Activated naive CD4-positive, alpha-beta T cell treated with anti-CD3 and anti-CD28 coated beads for 36 hours (primary cell): ENCODE measurements around the gene TADA1. TPM values are rescaled to one million over a fixed set of nuclear protein-coding genes. Genes with fewer than 3 reads are reported as not detected.
"Not testable (repeated sequence)": the region's sequence is repeated elsewhere in the genome, so short reads cannot be mapped to it uniquely, and the experiment has no call there.

Experiments used
- CTCF ChIA-PET: fragments of 350-600 bp; sonication (Branson Sonifier 250); formaldehyde crosslinking; loops from one replicate; lab custom pipeline; 2021; ENCODE audit warnings: antibody characterized with exemption; lab: Charles Lee
- DNase-seq: peaks from one replicate; pipeline ENCODE4 v3.0.0-alpha.2; 2020
- H3K27ac Mint-ChIP-seq: one replicate; pipeline ENCODE4 v1.8.0; 2021; ENCODE audit warnings: mild to moderate bottlenecking, mixed read lengths
- H3K27me3 Mint-ChIP-seq: one replicate; pipeline ENCODE4 v1.8.0; 2021; ENCODE audit warnings: low read depth, mixed read lengths
- H3K36me3 Mint-ChIP-seq: one replicate; pipeline ENCODE4 v1.8.0; 2021; ENCODE audit warnings: low read depth, mixed read lengths
- H3K4me1 Mint-ChIP-seq: one replicate; pipeline ENCODE4 v1.8.0; 2021; ENCODE audit warnings: low read depth, mixed read lengths
- H3K4me3 Mint-ChIP-seq: one replicate; pipeline ENCODE4 v1.8.0; 2021; ENCODE audit warnings: mild to moderate bottlenecking, moderate library complexity, mixed read lengths
- H3K9me3 Mint-ChIP-seq: one replicate; pipeline ENCODE4 v1.8.0; 2021; ENCODE audit warnings: mixed read lengths
- intact Hi-C: fragments of 100-400 bp; cut with micrococcal nuclease; formaldehyde crosslinking; loops from one replicate; pipeline ENCODE4 v1.15.1; 2023
- total RNA-seq, 2 experiments: library from RNA; stranded (reverse); gene quantifications; one replicate each; pipeline ENCODE4 v1.2.3, GENCODE V29; 2021

Gene TADA1
- total RNA-seq, 2 experiments from 2014 or later = 19.6 to 19.9 TPM

DNA sequence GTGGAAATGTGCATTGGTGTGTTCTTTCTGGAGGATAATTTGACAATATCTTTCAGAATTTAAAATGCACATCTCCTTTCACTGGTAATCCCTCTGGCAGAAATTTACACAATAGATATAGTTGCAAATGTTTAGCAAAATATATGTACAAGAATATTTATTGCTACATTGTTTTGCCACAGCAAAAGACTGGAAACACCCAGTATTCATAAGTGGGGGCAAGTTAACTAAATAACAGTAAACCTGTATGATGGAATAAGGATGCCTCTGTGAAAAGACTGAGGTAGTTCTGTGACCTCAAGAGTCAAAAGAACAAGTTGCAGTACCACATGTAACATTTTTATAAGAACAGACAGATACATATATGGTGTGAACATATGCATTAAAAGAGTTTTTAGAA, 13.7 kb upstream of the TADA1 start:
- no peaks in the 10 kb centered on the region for H3K9me3 Mint-ChIP-seq
- peaks cover 7% of the 10 kb centered on the region for H3K27me3 Mint-ChIP-seq
- no peaks in the 10 kb centered on the region for H3K36me3 Mint-ChIP-seq
- DNase-seq = no peak
- CTCF ChIA-PET = no interaction called here
- H3K4me3 Mint-ChIP-seq = no peak overlapping the region
- no peak overlapping the region for H3K27ac Mint-ChIP-seq
- no peaks in the 10 kb centered on the region for H3K4me1 Mint-ChIP-seq
- intact Hi-C loops = no loop called here

DNA sequence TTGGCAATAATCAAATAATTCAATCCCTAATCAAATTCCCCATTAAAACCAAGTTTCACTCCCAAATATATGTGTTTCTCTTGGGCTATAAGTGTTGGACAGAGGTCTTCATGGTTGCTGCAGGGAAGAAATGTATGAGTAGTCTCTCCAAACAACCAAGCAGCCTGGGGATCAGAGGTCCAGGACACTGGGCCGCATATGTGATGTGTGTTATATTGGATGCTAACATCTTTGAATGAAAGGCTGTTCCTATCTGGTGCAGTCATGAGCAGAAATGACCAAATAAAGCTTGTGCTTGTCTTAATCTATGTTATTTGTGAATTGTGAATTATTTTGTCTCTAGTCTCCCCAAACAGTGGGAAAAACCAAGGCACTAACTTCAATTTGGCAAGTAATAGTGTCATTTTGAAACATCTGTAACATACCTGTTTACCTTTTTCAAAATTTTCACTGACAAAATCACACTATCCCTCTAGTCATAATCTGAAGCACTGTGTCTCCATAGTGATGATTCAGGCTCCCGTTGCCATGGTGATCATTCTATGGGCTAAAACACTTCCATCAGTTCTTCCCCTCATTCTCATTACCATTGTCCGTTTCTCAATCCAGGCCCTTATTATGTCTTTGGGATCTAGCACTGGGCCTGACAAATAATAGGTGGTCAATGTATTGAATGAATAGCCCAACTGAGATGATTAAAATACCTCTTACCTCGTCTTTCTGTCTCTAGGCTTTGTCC, 12.5 kb upstream of the TADA1 start:
- Mint-ChIP-seq H3K4me3 (no peak overlapping the region), H3K27me3 (peaks cover 18% of the 10 kb centered on the region), H3K4me1 (peaks cover 3% of the 10 kb centered on the region), H3K9me3 (no peaks in the 10 kb centered on the region), H3K27ac (no peak overlapping the region), H3K36me3 (no peaks in the 10 kb centered on the region)
- CTCF ChIA-PET = no interaction called here
- intact Hi-C loops = no loop called here
- no peak for DNase-seq

DNA sequence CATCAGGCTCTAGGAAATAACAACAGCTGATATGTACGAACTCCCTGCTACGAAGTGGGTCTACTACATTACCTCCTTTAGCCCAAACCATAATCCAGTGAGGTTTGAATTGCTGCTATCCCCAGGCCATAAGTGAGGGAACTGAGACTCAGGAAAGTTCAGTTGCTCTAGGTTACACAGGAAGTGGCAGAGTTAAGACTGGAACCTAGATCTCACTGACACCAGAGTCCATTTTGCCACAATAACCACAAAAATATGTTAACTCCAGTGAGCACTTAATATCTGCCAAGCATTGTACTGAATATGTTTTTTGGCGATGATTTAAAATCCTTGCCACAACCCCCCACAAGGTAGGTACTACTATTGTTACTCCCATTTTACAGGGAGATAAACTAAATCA, 8.9 kb upstream of the TADA1 start:
- H3K4me1 Mint-ChIP-seq = peaks cover 3% of the 10 kb centered on the region
- no peaks in the 10 kb centered on the region for H3K36me3 Mint-ChIP-seq
- CTCF ChIA-PET = interaction anchor here (0.7 to 7.3 kb wide), 4 partner anchors 15 to 175 kb away, joined by 3 to 84 read pairs (median 20); no protein-coding TSS in a partner anchor
- no peak overlapping the region for H3K4me3 Mint-ChIP-seq
- H3K27me3 Mint-ChIP-seq = peaks cover 21% of the 10 kb centered on the region
- H3K27ac Mint-ChIP-seq = no peak overlapping the region
- H3K9me3 Mint-ChIP-seq = no peaks in the 10 kb centered on the region
- no peak for DNase-seq
- intact Hi-C loops = loop anchor here (1.0 kb wide), 2 partner anchors 25 to 172 kb away; no protein-coding TSS in a partner anchor

DNA sequence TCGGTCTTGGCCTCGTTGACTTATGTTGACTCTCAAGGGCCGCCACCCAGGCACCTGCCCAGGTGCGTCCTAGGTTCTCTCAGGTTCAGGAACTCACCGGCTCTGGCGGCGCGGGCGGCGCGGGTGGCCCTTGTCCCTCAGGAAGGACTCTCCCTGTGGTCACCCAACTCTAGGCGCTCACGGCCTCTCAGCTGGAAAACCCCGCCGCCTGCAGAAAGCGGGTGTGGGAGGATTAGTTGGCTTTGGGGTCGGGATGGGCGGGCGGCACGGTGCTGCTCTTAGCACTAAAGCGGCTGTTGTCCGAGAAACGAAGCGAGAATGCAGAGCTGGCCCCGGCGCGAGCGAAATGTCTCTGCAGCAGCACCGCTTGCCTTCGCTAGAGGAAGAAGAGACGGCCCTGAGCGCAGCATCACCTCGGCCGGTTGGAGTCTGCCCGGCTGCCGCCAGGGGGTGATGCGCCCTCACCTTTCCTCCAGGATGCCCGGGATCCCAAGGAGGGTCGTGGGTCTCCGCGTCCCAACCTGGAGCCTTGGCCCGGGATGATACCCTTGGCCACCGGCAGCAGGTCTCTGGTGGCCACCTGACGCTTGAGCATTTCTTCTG, 8.1 kb upstream of the TADA1 start:
- intact Hi-C loops = loop anchor here (1.0 kb wide), 2 partner anchors 26 to 173 kb away; no protein-coding TSS in a partner anchor
- peak; percentile 58 for DNase-seq
- Mint-ChIP-seq H3K27me3 (peaks cover 21% of the 10 kb centered on the region), H3K4me3 (no peak overlapping the region), H3K4me1 (peaks cover 3% of the 10 kb centered on the region), H3K9me3 (no peaks in the 10 kb centered on the region), H3K27ac (no peak overlapping the region), H3K36me3 (no peaks in the 10 kb centered on the region)
- CTCF ChIA-PET = interaction anchor here (0.7 to 7.3 kb wide), 4 partner anchors 16 to 176 kb away, joined by 3 to 84 read pairs (median 20); no protein-coding TSS in a partner anchor

DNA sequence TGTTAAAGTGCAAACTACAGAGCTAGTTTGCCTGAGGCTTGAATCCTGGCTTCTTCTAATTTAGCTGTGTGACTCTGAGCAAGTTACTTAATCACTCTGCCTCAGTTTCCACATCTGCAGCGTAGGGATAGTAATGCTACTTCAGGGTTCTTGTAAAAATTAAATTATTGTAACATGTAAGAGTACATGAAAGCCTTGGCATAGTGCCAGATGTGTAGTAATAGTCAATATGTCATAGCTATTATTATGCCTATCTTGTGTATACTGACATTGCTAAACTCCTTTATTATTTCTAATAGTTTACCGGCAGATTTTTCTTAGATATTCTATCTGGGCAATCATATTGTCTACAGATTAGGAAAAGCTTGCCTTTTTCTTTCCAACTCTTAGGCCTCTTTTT, 6.8 kb upstream of the TADA1 start:
- CTCF ChIA-PET = interaction anchor here (0.6 to 7.3 kb wide), 4 partner anchors 18 to 338 kb away, joined by 3 to 84 read pairs (median 20); no protein-coding TSS in a partner anchor
- no peak for DNase-seq
- Mint-ChIP-seq H3K4me3 (no peak overlapping the region), H3K27me3 (peaks cover 21% of the 10 kb centered on the region), H3K9me3 (no peaks in the 10 kb centered on the region), H3K4me1 (peaks cover 3% of the 10 kb centered on the region), H3K36me3 (no peaks in the 10 kb centered on the region), H3K27ac (no peak overlapping the region)
- intact Hi-C loops = no loop called here

DNA sequence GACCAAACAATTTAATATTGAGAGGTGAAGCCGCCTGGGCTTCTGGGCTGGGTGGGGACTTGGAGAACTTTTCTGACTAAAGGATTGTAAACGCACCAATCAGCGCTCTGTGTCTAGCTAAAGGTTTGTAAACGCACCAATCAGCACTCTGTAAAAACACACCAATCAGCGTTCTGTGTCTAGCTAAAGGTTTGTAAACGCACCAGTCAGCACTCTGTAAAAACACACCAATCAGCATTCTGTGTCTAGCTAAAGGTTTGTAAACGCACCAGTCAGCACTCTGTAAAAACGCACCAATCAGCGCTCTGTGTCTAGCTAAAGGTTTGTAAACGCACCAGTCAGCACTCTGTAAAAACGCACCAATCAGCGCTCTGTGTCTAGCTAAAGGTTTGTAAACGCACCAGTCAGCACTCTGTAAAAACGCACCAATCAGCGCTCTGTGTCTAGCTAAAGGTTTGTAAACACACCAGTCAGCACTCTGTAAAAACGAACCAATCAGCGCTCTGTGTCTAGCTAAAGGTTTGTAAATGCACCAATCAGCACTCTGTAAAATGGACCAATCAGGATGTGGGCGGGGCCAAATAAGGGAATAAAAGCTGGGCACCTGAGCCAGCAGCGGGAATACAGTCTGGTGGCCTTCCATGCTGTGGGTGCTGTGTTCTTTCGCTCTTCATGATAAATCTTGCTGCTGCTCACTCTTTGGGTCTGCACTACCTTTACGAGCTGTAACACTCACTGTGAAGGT, 2.3 kb upstream of the TADA1 start:
- H3K9me3 Mint-ChIP-seq, H3K27me3 Mint-ChIP-seq, H3K4me3 Mint-ChIP-seq, H3K36me3 Mint-ChIP-seq, DNase-seq, H3K27ac Mint-ChIP-seq: not testable (repeated sequence)
- CTCF ChIA-PET = interaction anchor here (1.1 to 3.5 kb wide), 3 partner anchors 32 to 655 kb away, joined by 3 to 21 read pairs (median 10); no protein-coding TSS in a partner anchor
- intact Hi-C loops = loop anchor here (10.0 kb wide), 3 partner anchors 636 to 1184 kb away; partner anchors contain the start of genes ALDH9A1 and CD247
- peaks cover 21% of the 10 kb centered on the region for H3K4me1 Mint-ChIP-seq

DNA sequence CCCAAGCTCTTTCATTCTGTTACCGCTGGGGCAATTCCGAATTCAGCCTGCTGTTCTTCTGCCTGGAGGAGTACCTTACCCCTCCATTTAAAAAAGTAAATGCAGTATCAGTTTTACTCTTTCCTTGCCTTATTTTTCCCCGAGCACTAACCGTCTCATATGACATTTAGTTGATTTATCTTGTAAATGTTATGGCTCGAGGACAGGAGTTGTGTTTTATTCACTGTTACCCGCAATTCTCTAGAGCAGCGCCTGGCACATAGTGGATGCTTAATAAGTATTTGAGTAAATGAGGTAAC, 425 bp upstream of the TADA1 start:
- H3K4me1 Mint-ChIP-seq = peaks cover 33% of the 10 kb centered on the region
- H3K36me3 Mint-ChIP-seq = peaks cover 8% of the 10 kb centered on the region
- H3K9me3 Mint-ChIP-seq = no peaks in the 10 kb centered on the region
- H3K27ac Mint-ChIP-seq = peak overlapping the region; percentile 97
- intact Hi-C loops = loop anchor here (1.0 to 10.0 kb wide), 11 partner anchors 34 to 1182 kb away; partner anchors contain the start of genes ALDH9A1, CD247, CREG1 and ILDR2
- DNase-seq = no peak
- CTCF ChIA-PET = interaction anchor here (1.2 to 3.5 kb wide), 2 partner anchors 183 to 190 kb away, joined by 3 to 21 read pairs; no protein-coding TSS in a partner anchor
- no peaks in the 10 kb centered on the region for H3K27me3 Mint-ChIP-seq
- H3K4me3 Mint-ChIP-seq = peak overlapping the region; percentile 99

DNA sequence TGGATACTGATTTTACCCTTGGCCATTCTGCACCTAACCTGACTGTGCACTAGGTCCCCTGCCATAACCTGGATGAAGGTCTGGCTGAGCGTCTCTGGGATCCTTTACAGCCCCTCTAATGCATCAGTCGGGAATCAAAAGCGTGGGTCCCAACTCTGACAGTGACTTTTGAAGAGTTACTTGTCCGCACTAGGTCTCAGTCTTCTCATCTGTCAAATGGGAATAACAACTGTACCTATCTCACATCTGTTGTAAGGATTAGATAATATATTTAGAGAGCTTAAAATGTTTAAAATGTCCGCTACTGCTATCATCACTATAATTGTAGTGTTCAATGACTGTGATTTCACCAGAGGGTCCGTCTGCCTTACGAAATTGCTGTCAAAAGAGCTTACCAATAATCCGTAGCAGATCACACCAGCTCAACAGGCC, 746 bp downstream of the TADA1 start:
- Mint-ChIP-seq H3K9me3 (no peaks in the 10 kb centered on the region), H3K4me1 (peaks cover 42% of the 10 kb centered on the region)

DNA sequence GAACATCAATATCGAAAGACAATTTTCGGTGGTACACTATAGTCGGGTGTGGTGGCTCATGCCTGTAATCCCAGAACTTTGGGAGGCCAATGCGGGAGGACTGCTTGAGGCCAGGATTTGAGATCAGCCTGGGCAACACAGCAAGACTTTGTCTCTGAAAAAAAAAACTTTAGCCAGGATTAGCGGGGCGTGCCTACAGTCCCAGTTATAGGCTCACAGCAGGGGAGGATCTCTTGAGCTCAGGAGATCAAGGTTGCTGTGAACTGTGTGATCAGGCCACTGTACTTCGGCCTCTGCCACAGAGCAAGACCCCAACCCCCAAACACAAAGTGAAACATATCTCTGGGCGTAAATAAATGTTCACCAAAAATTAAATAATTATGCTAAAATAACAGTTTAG, 1.6 kb downstream of the TADA1 start:
- no peak for DNase-seq
- H3K4me1 Mint-ChIP-seq = peaks cover 50% of the 10 kb centered on the region
- H3K27ac Mint-ChIP-seq = no peak overlapping the region
- H3K9me3 Mint-ChIP-seq = no peaks in the 10 kb centered on the region
- intact Hi-C loops = loop anchor here (10.0 kb wide), 3 partner anchors 640 to 1180 kb away; partner anchors contain the start of genes ALDH9A1 and CD247
- peak overlapping the region; percentile 32 for H3K4me3 Mint-ChIP-seq
- H3K27me3 Mint-ChIP-seq = no peaks in the 10 kb centered on the region
- CTCF ChIA-PET = no interaction called here
- peaks cover 8% of the 10 kb centered on the region for H3K36me3 Mint-ChIP-seq

More for the DNA sequence above, 746 bp downstream of the TADA1 start:
- no peaks in the 10 kb centered on the region for H3K27me3 Mint-ChIP-seq
- peak overlapping the region; percentile 99 for H3K4me3 Mint-ChIP-seq
- intact Hi-C loops = loop anchor here (10.0 kb wide), 3 partner anchors 639 to 1181 kb away; partner anchors contain the start of genes ALDH9A1 and CD247
- CTCF ChIA-PET = interaction anchor here (1.0 to 3.5 kb wide), 2 partner anchors 10 to 185 kb away, joined by 3 to 21 read pairs; no protein-coding TSS in a partner anchor
- no peak for DNase-seq
- peaks cover 8% of the 10 kb centered on the region for H3K36me3 Mint-ChIP-seq
- H3K27ac Mint-ChIP-seq = peak overlapping the region; percentile 74

DNA sequence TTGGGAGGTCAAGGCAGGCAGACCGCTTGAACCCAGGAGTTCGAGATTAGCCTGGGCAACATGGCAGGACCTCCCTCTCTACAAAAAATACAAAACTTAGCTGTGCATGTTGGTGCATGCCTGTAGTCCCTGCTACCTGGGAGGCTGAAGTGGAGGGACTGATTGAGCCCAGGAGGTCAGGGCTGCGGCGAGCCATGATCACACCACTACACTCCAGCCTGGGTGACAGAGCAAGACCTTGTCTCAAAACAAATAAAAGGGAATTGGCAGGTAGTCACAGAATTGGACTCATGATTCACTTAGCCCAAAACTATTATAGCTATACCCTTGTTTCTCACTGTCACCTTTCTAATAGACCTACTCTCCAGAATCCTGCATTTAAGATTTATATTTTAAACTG, 5.5 kb downstream of the TADA1 start:
- H3K36me3 Mint-ChIP-seq = peaks cover 18% of the 10 kb centered on the region
- intact Hi-C loops = loop anchor here (10.0 kb wide), 3 partner anchors 644 to 1176 kb away; partner anchors contain the start of genes ALDH9A1 and CD247
- no peak overlapping the region for H3K27ac Mint-ChIP-seq
- H3K9me3 Mint-ChIP-seq = no peaks in the 10 kb centered on the region
- no peak overlapping the region for H3K4me3 Mint-ChIP-seq
- CTCF ChIA-PET = interaction anchor here (0.6 kb wide), 1 partner anchor 24 kb away, joined by 3 read pairs; no protein-coding TSS in a partner anchor
- no peak for DNase-seq
- H3K4me1 Mint-ChIP-seq = peaks cover 52% of the 10 kb centered on the region
- no peaks in the 10 kb centered on the region for H3K27me3 Mint-ChIP-seq

DNA sequence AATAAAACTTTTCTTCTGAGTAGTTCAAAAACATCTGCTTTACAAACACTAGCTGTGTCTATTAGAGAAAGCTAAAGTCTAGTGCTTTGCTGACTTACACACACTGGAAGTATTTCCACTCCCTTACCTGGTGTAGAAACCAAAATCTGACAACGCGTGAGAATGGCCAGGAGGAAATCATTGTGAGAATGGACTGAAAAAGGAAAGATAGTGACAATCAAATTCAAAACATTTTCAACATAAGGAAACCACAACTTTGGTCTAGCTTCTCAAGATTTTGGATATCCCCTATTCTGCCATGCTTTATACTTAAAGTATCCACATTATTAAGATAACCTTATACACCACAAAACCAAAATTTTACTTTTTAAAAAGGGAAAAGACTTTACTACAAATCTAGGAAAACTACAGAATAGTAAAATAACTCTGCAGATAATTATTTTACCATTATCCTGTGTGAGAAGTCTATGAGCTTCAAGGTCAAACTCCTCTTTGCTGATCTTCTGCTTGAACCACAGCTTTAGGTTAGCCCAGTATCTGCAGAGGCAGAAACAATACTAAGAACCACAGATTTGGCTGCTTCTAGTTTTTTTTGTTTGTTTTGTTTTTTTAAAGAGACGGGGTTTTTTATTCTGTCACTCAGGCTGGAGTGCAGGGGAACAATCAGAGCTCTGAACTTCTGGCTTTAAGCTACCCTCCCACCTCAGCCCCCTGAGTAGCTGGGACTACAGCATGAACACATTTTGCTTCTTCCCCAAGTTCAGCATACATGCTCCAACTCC, 6.6 kb downstream of the TADA1 start:
- Mint-ChIP-seq H3K4me1 (peaks cover 42% of the 10 kb centered on the region), H3K36me3 (peaks cover 19% of the 10 kb centered on the region), H3K9me3 (no peaks in the 10 kb centered on the region), H3K27me3 (no peaks in the 10 kb centered on the region), H3K4me3 (no peak overlapping the region), H3K27ac (peak overlapping the region; percentile 44)
- intact Hi-C loops = loop anchor here (10.0 kb wide), 3 partner anchors 645 to 1175 kb away; partner anchors contain the start of genes ALDH9A1 and CD247
- DNase-seq = no peak
- CTCF ChIA-PET = interaction anchor here (0.7 to 1.7 kb wide), 3 partner anchors 190 to 398 kb away, joined by 3 to 5 read pairs (median 3); no protein-coding TSS in a partner anchor
